Measurements from ENCODE around the gene UBA6.

Gene UBA6

DNA sequence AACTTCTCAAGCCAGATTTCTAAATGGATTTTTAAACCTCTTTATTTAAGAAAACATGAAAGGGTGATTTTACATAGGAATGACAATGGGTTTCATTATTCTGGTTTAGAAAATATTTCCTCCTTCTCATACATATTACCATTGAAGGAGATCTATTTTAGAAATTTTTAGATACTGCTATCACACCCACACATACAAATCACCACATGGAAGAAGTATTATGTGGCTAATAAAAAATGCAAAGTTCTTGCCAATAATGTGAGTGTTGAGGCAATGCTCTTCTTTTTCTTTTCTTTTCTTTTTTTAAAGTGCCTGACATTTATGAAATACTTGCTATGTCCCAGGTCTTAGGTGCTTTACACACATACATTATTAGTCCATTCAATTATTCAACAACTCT, 135.7 kb downstream of the UBA6 start:
- DNase-seq (no peak), ATAC-seq (ENCODE audit: insufficient read depth, low read depth) (no peak)
- Histone ChIP-seq H3K36me3 (ENCODE audit: insufficient read depth, low read length) (no peaks in the 10 kb centered on the region), H3K79me2 (ENCODE audit: insufficient read depth, low read length) (no peaks in the 10 kb centered on the region), H3K9me3 (ENCODE audit: insufficient read depth, low read length, severe bottlenecking) (no peaks in the 10 kb centered on the region), H2AFZ (ENCODE audit: low read depth, low read length) (no peak overlapping the region), H3K4me2 (ENCODE audit: insufficient read depth, low read length) (no peak overlapping the region), H3K4me1 (ENCODE audit: insufficient read depth, low read length) (no peaks in the 10 kb centered on the region), H3K27ac (ENCODE audit: low read length) (no peak overlapping the region), H4K20me1 (ENCODE audit: insufficient read depth, low read length) (no peaks in the 10 kb centered on the region), H3K4me3 (ENCODE audit: low read depth in 1 of 2, low read length in 2 of 2) (no peak overlapping the region), H3K9ac (ENCODE audit: low read depth, low read length) (no peak overlapping the region), H3K27me3 (ENCODE audit: insufficient read depth, low read length, poor library complexity) (no peaks in the 10 kb centered on the region)
- TF ChIP-seq CTCF (IDR thresholded peaks at IDR 0.05; ENCODE audit: borderline replicate concordance, extremely low read depth, low read length, poor library complexity, severe bottlenecking) (no peak), EZH2 (IDR thresholded peaks at IDR 0.05; ENCODE audit: borderline replicate concordance, low read depth, low read length, severe bottlenecking) (no peak)
